ENCODE measurements around the gene RGS8. TPM values are rescaled to one million over a fixed set of nuclear protein-coding genes. Genes with fewer than 3 reads are reported as not detected.
"Not testable (repeated sequence)": the region's sequence is repeated elsewhere in the genome, so short reads cannot be mapped to it uniquely, and the experiment has no call there.

RGS8 gene
- total RNA-seq, 2 donors from 2014 or later = 1.5 TPM; not detected in 1

DNA sequence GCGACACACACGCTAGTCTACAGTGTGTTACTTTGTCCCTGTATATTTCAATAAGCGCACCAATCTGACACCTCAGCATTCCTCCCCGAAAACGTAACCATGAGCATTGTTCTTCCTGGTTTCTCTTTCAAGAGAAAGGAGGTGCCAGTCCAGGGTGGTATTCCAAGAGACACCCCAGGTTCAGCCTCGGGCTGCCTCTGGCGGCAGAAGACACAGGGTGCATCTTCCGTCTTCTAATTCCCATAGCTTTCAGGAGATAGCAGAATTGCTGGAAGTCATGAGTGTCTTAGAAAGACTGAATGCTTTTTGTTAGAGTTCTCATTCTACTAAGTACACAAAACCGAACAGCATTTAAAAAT lies 15.9 kb upstream of the RGS8 start:
- Histone ChIP-seq H3K4me1 (replicated peaks) (no peaks in the 10 kb centered on the region), H3K4me3 (no peak overlapping the region), H3K27ac (no peak overlapping the region), H3K9me3 (no peaks in the 10 kb centered on the region), H3K27me3 (replicated peaks; ENCODE audit: insufficient read depth) (no peaks in the 10 kb centered on the region), H3K36me3 (no peaks in the 10 kb centered on the region)
- WGBS = 64% methylated on average over 9 of the region's 9 CpGs
- intact Hi-C loops (cut with DNase I) = loop anchor here (1.0 kb wide), 1 partner anchor 8 kb away; no protein-coding TSS in a partner anchor
- no peak for DNase-seq (ENCODE audit: low spot score)
- no peak for TF ChIP-seq CTCF (IDR thresholded peaks at IDR 0.05)
- TF ChIP-seq POLR2AphosphoS5 (IDR thresholded peaks at IDR 0.05) = no peak
- no peak for TF ChIP-seq POLR2A (IDR thresholded peaks at IDR 0.05)

DNA sequence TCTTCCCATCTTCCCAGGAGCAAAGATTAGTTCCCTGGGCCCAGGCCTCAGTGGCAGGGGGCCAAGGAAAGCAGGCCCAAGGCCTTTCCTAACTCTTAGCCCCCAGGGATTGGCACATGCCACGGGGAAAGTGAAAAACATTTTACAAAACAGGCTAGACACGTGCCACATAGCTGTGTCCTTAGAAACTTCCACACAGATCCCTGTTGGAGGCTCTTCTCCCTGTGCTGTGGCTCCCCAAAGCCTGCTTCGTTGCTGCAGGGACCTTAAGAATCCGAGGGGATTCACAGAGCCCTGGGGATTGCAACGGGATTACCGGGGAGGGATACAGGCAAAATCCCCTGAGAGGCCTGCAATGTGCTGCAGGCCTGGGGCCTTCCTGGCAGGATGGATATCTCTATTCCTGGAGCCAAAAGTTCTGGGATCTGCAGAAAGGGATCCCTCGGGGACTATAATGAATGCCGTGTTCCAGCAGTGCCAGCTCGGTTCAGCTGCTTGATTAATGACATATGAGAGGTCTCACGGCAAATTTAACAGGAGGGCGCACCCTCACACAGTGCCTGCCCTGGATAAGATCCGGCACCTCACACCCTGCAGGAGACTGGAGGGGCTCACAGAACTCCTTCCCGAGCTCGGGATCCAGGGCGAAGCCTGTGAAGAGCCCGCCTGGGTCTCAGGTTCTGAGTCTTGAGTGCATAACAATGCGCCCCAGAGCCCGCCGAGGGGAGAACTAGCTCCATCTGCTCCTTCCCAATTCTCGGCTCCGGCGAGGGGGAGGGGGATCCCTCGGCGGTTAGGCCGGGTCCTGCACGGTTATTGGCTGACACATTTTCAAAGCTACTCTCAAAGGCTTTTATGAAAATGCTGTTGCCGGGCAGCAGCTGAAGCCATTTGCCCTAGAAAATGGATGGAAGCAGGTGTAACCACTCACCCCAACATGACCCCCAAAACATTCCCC lies 15.3 kb upstream of the RGS8 start:
- no peak overlapping the region for H3K27ac ChIP-seq
- TF ChIP-seq CTCF (IDR thresholded peaks at IDR 0.05) (no peak), POLR2AphosphoS5 (IDR thresholded peaks at IDR 0.05) (no peak), POLR2A (IDR thresholded peaks at IDR 0.05) (no peak)
- H3K27me3 ChIP-seq (replicated peaks; ENCODE audit: insufficient read depth) = no peaks in the 10 kb centered on the region
- 24% methylated on average over 22 of the region's 27 CpGs for WGBS
- DNase-seq (ENCODE audit: low spot score) = no peak
- no peaks in the 10 kb centered on the region for H3K36me3 ChIP-seq
- intact Hi-C loops (cut with DNase I) = loop anchor here (1.0 kb wide), 1 partner anchor 9 kb away; no protein-coding TSS in a partner anchor
- H3K4me3 ChIP-seq = no peak overlapping the region
- no peaks in the 10 kb centered on the region for H3K4me1 ChIP-seq (replicated peaks)
- H3K9me3 ChIP-seq = no peaks in the 10 kb centered on the region

DNA sequence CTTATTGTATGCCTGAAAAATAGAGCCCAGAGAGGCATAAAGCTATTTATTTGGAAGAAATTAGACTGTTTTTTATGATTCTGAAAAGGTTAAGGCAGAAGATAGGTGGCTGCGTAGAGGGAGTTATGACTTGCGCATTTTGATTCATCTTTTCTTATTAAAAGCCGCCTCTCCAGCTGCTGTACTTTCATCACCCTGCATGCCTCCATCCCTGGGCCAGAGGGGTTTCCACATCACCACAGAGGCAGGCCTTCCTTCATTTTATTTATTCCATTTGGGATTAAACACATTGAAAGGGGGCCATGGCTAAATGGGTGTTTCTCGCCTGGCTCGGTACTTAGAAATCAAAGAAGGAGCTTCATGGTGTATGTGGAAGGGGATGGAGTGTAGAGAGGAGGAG lies 14.6 kb upstream of the RGS8 start:
- 91% methylated on average over 5 of the region's 5 CpGs for WGBS
- TF ChIP-seq CTCF (IDR thresholded peaks at IDR 0.05) = no peak
- no peak for TF ChIP-seq POLR2AphosphoS5 (IDR thresholded peaks at IDR 0.05)
- DNase-seq (ENCODE audit: low spot score) = no peak
- H3K4me3 ChIP-seq = no peak overlapping the region
- no peak overlapping the region for H3K27ac ChIP-seq
- H3K4me1 ChIP-seq (replicated peaks) = no peaks in the 10 kb centered on the region
- H3K9me3 ChIP-seq = no peaks in the 10 kb centered on the region
- no peaks in the 10 kb centered on the region for H3K36me3 ChIP-seq
- no peaks in the 10 kb centered on the region for H3K27me3 ChIP-seq (replicated peaks; ENCODE audit: insufficient read depth)
- intact Hi-C loops (cut with DNase I) = no loop called here

DNA sequence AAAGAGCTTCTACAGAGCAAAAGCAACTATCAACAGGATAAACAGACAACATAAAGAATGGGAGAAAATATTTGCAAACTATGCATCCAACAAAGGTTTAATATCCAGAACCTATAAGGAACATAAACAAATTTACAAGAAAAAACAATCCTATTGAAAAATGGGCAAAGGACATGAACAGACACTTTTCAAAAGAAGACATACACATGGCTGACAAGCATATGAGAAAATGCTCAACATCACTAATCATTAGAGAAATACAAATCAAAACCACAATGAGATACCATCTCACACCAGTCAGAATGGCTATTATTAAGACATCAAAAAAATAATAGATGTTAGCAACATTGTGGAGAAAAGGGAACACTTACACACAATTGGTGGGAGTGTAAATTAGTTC lies 8.8 kb upstream of the RGS8 start:
- H3K27me3 ChIP-seq (replicated peaks; ENCODE audit: insufficient read depth); DNase-seq (ENCODE audit: low spot score); H3K27ac ChIP-seq; H3K36me3 ChIP-seq; H3K4me3 ChIP-seq; H3K4me1 ChIP-seq (replicated peaks); intact Hi-C loops (cut with DNase I); H3K9me3 ChIP-seq: not testable (repeated sequence)

- 90% methylated on average over 1 of the region's 1 CpG for WGBS
- no peak overlapping the region for H3K27ac ChIP-seq
These were observed 6.6 kb upstream of the RGS8 start for GRCh38 chr1:182690886-182691443.

More at GRCh38 chr1:182690886-182691443, 6.6 kb upstream of the RGS8 start:
- TF ChIP-seq POLR2A (IDR thresholded peaks at IDR 0.05) = no peak
- intact Hi-C loops (cut with DNase I) = no loop called here
- no peaks in the 10 kb centered on the region for H3K36me3 ChIP-seq
- H3K9me3 ChIP-seq = no peaks in the 10 kb centered on the region
- no peak overlapping the region for H3K4me3 ChIP-seq
- H3K27me3 ChIP-seq (replicated peaks; ENCODE audit: insufficient read depth) = no peaks in the 10 kb centered on the region
- peaks cover 4% of the 10 kb centered on the region for H3K4me1 ChIP-seq (replicated peaks)
- no peak for DNase-seq (ENCODE audit: low spot score)

Measured in prostate gland (tissue), 2 donors.